Adrenal gland (tissue), 12 donors: ENCODE data around the gene CRK. TPM values are rescaled to one million over a fixed set of nuclear protein-coding genes. Genes with fewer than 3 reads are reported as not detected.
A peak's percentile ranks its signal among the peaks of the same experiment; 100 is the strongest.

ENCODE experiments used
- DNase-seq, 7 donors: peaks; one replicate each; pipeline ENCODE4 v3.0.0-alpha.2; 2019 to 2020
- H3K27ac ChIP-seq, 5 donors: fragments of 200-600 bp; sonication (generic) in 4 of 5; 1 replicate in 3 of 5; 2 replicates in 2 of 5; pipeline versions ENCODE4 v1.5.1 to v1.8.0; 2016 to 2020; ENCODE audit warnings: mild to moderate bottlenecking in 1 of 5
- H3K27me3 ChIP-seq: fragments of 200-600 bp; 2 replicates; pipeline ENCODE4 v1.8.0; 2021
- H3K36me3 ChIP-seq, 2 donors: fragments of 200-600 bp; replicated peaks in 1 of 2; 1 replicate in 1 of 2; 2 replicates in 1 of 2; pipeline versions ENCODE4 v1.5.1 to v1.8.0; 2018 to 2022
- H3K4me1 ChIP-seq, 2 donors: fragments of 200-600 bp; replicated peaks in 1 of 2; 1 replicate in 1 of 2; 2 replicates in 1 of 2; pipeline versions ENCODE4 v1.5.1 to v1.8.0; 2018 to 2021
- H3K4me3 ChIP-seq, 4 donors: fragments of 200-600 bp; sonication (generic) in 3 of 4; one replicate each; pipeline ENCODE4 v1.5.1; 2016 to 2018
- H3K9me3 ChIP-seq, 3 donors: fragments of 200-600 bp; sonication (generic) in 1 of 3; replicated peaks in 1 of 3; 1 replicate in 2 of 3; 2 replicates in 1 of 3; pipeline versions ENCODE4 v1.5.1 to v1.8.0; 2016 to 2021
- CTCF ChIP-seq, 6 experiments: fragments of 450-650 bp in 4 of 6; fragments of 200-600 bp in 2 of 6; sonication (generic) in 1 of 6; IDR thresholded peaks; 1 replicate in 5 of 6; 2 replicates in 1 of 6; pipeline versions ENCODE4 v1.5.1 to v1.8.0; 2016 to 2021; ENCODE audit warnings: antibody characterized with exemption in 6 of 6, mild to moderate bottlenecking in 2 of 6, moderate library complexity in 1 of 6
- POLR2A ChIP-seq, 2 donors: fragments of 450-650 bp; IDR thresholded peaks; one replicate each; pipeline ENCODE4 v1.6.1; 2017; ENCODE audit warnings: antibody characterized with exemption in 2 of 2, mild to moderate bottlenecking in 2 of 2, moderate library complexity in 1 of 2
- WGBS, 4 donors: extraction: QIAGEN DNeasy Blood & Tissue Kit in 2 of 4; methylation state at CpG; one replicate each; pipeline versions ENCODE4 v1.1.5 to v1.1.7; 2013 to 2017; 5-methylcytosine and 5-hydroxymethylcytosine counted together
- intact Hi-C, 2 donors: fragments of 100-400 bp; cut with DNase I; formaldehyde crosslinking; loops; one replicate each; pipeline versions ENCODE4 v1.14.1 to v1.15.0; 2022 to 2023
- polyA plus RNA-seq, 3 donors: library from polyadenylated mRNA; stranded (reverse); fragments of 200-250 nt in 2 of 3; fragments of 350-450 nt in 1 of 3; fragmentation: Illumina TruSeq in 1 of 3; extraction: RNeasy Lipid Tissue Mini Kit (QIAGEN cat#74804) in 1 of 3; gene quantifications; one replicate each; pipeline ENCODE4 v1.2.3, GENCODE V29; 2013 to 2014
- total RNA-seq, 9 donors: library from RNA; depleted of rRNA in 4 of 9; stranded (reverse); fragments of >200 nt in 4 of 9; fragments of 120-200 nt in 1 of 9; fragmentation: NEBNext Ultra II Directional in 1 of 9; extraction: Animal tissue kit (Norgen Biotek cat#: 25700) in 1 of 9; gene quantifications; one replicate each; pipeline versions ENCODE4 v1.1.0 to v1.2.4, GENCODE V29; 2013 to 2023
- donor health status: healthy with polysubstance abuse.
- donor health status: Bipolar disorder and iron deficiency.
- donor health status: DM: yes; HTN: yes; CAD: no.
- donor health status: DM: no; HTN: no; CAD: no.
- donor health status: DM: no; HTN: no; CAD: no.
- donor health status: DM: yes; HTN: yes; CAD: no.

The CRK gene
- total and polyA plus RNA-seq, 12 donors: 20.3 to 80.6 (median 58.5) TPM

- Histone ChIP-seq H3K4me3 (no peak overlapping the region), H3K36me3 (peaks cover 0 to 22% of the 10 kb centered on the region in 2 donors), H3K9me3 (no peaks in the 10 kb centered on the region), H3K27me3 (no peaks in the 10 kb centered on the region), H3K27ac (peak overlapping the region in 3 of 5 donors; percentile 70 to 95 (median 74)), H3K4me1 (peaks cover 10 to 16% of the 10 kb centered on the region in 2 donors)
- intact Hi-C loops: no loop called here
- 41 to 66% (median 58%) methylated on average over 16 to 23 of the region's 23 CpGs for WGBS, 4 donors
- TF ChIP-seq CTCF (IDR thresholded peaks at IDR 0.05): no peak
- TF ChIP-seq POLR2A (IDR thresholded peaks at IDR 0.05): no peak
- peak in 5 of 7 donors; percentile 39 to 75 (median 46) for DNase-seq
Observed at GRCh38 chr17:1493291-1493980, 37.4 kb upstream of the CRK start.

- 64 to 66% (median 65%) methylated on average over 16 to 35 of the region's 35 CpGs for WGBS, 4 donors
- DNase-seq: peak in 2 of 7 donors; percentile 43 to 48
- H3K9me3 ChIP-seq: no peaks in the 10 kb centered on the region
- H3K36me3 ChIP-seq: peaks cover 0 to 20% of the 10 kb centered on the region in 2 donors
- H3K27ac ChIP-seq: peak within 1 kb of the TSS in 4 of 5 donors; percentile 70 to 95 (median 72)
- intact Hi-C loops: no loop called here
- H3K4me3 ChIP-seq: peak within 1 kb of the TSS in 3 of 4 donors; percentile 21 to 80 (median 33)
- H3K27me3 ChIP-seq: no peaks in the 10 kb centered on the region
- H3K4me1 ChIP-seq: peaks cover 15 to 24% of the 10 kb centered on the region in 2 donors
- TF ChIP-seq CTCF (IDR thresholded peaks at IDR 0.05): no peak
- TF ChIP-seq POLR2A (IDR thresholded peaks at IDR 0.05): no peak
Observed at GRCh38 chr17:1492249-1493206, 36.5 kb upstream of the CRK start, which contains the start of gene MYO1C. Gene MYO1C (minus strand): TSS chr17:1492686. CDS start chr17:1492487, 199 bp downstream.

- Histone ChIP-seq H3K4me1 (peaks cover 19 to 32% of the 10 kb centered on the region in 2 donors), H3K27me3 (no peaks in the 10 kb centered on the region), H3K9me3 (no peaks in the 10 kb centered on the region), H3K27ac (peak overlapping the region in 4 of 5 donors; percentile 70 to 95 (median 76)), H3K4me3 (peak overlapping the region; percentile 33 to 81 (median 70)), H3K36me3 (peaks cover 0 to 12% of the 10 kb centered on the region in 2 donors)
- TF ChIP-seq CTCF (IDR thresholded peaks at IDR 0.05) (no peak), POLR2A (IDR thresholded peaks at IDR 0.05) (no peak)
- DNase-seq: peak in 5 of 7 donors; percentile 46 to 63 (median 47)
- intact Hi-C loops: no loop called here
- WGBS, 4 donors: 2 to 7% (median 3%) methylated on average over 16 to 94 of the region's 94 CpGs
Observed at GRCh38 chr17:1491443-1492248, 35.6 kb upstream of the CRK start.
